ENCODE results near the gene SAMD4A.

DNA sequence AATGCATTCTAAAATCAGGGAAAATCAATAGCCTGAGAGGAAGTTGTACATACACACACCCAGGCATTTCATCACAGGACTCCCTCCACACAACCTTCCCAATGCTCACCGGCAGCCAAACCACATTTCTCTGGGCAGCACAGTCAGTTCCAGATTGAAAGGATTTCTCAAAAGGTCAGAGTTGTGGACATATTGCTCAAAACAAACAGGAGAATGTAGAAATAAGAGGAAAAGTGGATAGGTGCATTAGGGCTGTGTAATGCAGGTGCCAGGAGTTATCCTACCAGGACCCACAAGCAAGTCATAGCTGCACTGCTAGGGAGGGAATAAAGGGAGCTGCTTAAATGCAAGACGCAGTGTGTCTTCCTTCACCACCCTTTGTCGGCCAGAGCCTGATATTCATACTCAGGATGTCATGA is 272.8 kb downstream of the SAMD4A start:
- TF ChIP-seq, protein P1, sequence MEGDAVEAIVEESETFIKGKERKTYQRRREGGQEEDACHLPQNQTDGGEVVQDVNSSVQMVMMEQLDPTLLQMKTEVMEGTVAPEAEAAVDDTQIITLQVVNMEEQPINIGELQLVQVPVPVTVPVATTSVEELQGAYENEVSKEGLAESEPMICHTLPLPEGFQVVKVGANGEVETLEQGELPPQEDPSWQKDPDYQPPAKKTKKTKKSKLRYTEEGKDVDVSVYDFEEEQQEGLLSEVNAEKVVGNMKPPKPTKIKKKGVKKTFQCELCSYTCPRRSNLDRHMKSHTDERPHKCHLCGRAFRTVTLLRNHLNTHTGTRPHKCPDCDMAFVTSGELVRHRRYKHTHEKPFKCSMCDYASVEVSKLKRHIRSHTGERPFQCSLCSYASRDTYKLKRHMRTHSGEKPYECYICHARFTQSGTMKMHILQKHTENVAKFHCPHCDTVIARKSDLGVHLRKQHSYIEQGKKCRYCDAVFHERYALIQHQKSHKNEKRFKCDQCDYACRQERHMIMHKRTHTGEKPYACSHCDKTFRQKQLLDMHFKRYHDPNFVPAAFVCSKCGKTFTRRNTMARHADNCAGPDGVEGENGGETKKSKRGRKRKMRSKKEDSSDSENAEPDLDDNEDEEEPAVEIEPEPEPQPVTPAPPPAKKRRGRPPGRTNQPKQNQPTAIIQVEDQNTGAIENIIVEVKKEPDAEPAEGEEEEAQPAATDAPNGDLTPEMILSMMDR (conservative IDR thresholded peaks at IDR 0.05 in 1 of 2, IDR thresholded peaks at IDR 0.05 in 1 of 2; ENCODE audit: extremely low read depth in 1 of 2, insufficient read depth in 1 of 2, low read depth in 1 of 2, low read length in 2 of 2): no peak
- no peak for TF ChIP-seq EZH2 (IDR thresholded peaks at IDR 0.05; ENCODE audit: borderline replicate concordance, low read length)

Data from mammary epithelial cell (primary cell).